ENCODE data around the gene SLC13A3. TPM values are rescaled to one million over a fixed set of nuclear protein-coding genes. Genes with fewer than 3 reads are reported as not detected.

The SLC13A3 gene
- total RNA-seq, 1 donor from 2014 or later: 0.66 TPM

DNA sequence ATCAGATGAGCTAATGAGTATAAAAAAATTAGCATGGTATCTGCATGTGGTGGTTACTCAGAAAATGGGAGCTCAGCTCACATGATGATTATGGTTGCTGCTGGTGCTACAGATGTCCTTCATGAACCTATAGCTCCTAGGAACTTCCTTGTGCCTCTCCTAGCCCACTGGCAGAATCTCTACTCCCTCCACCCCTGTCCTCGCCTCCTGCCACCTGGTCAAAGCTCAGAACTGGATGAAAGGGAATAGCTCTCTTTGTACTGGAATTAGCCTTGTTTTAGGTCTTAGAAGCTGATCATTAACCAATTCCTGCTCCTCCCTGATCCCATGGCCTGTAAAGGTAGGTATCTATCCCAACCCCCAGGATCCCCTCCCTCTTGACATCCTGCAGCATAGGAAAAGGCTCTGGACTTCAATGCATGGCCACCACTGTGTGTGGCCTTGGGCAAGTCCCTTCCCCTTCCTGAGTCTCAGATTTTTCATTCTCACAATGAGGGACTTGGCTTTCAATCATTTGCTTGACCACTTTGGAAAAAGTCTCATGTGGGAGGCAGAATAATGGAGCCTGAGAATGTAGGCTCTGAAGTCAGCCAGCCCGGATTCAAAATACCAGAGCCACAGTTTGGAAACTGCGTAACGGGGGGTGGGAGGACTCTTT lies 43.9 kb downstream of the SLC13A3 start:
- Histone ChIP-seq H3K4me3 (ENCODE audit: insufficient read depth, low read depth, low read length) (no peak overlapping the region), H3K9me3 (ENCODE audit: insufficient read depth, low read depth, low read length) (no peaks in the 10 kb centered on the region), H3K36me3 (ENCODE audit: insufficient read depth, low read length) (no peaks in the 10 kb centered on the region), H3K79me2 (ENCODE audit: insufficient read depth, low read length) (no peaks in the 10 kb centered on the region), H2AFZ (ENCODE audit: low read depth, low read length) (no peak overlapping the region), H3K9ac (ENCODE audit: low read length) (no peak overlapping the region), H3K27ac (ENCODE audit: low read depth, low read length) (no peak overlapping the region), H3K4me1 (ENCODE audit: insufficient read depth, low read length) (no peaks in the 10 kb centered on the region), H4K20me1 (ENCODE audit: insufficient read depth, low read length) (no peaks in the 10 kb centered on the region), H3K4me2 (ENCODE audit: low read length) (no peak overlapping the region), H3K27me3 (ENCODE audit: insufficient read depth, low read length) (no peaks in the 10 kb centered on the region)
- FAIRE-seq (no peak), DNase-seq (ENCODE audit: low read depth) (no peak)
- Mint-ChIP-seq H3K9me3 (ENCODE audit: unreplicated experiment) (peaks cover 3% of the 10 kb centered on the region), H3K27ac (ENCODE audit: unreplicated experiment) (no peak overlapping the region), H3K36me3 (ENCODE audit: low read depth, unreplicated experiment) (peaks cover 2% of the 10 kb centered on the region), H3K4me3 (ENCODE audit: unreplicated experiment) (no peak overlapping the region), H3K4me1 (ENCODE audit: low read depth, unreplicated experiment) (no peaks in the 10 kb centered on the region), H3K27me3 (ENCODE audit: low read depth, unreplicated experiment) (no peaks in the 10 kb centered on the region)
- no peak for TF ChIP-seq EZH2 (IDR thresholded peaks at IDR 0.05; ENCODE audit: insufficient read depth, low read length)
- TF ChIP-seq, protein P1, sequence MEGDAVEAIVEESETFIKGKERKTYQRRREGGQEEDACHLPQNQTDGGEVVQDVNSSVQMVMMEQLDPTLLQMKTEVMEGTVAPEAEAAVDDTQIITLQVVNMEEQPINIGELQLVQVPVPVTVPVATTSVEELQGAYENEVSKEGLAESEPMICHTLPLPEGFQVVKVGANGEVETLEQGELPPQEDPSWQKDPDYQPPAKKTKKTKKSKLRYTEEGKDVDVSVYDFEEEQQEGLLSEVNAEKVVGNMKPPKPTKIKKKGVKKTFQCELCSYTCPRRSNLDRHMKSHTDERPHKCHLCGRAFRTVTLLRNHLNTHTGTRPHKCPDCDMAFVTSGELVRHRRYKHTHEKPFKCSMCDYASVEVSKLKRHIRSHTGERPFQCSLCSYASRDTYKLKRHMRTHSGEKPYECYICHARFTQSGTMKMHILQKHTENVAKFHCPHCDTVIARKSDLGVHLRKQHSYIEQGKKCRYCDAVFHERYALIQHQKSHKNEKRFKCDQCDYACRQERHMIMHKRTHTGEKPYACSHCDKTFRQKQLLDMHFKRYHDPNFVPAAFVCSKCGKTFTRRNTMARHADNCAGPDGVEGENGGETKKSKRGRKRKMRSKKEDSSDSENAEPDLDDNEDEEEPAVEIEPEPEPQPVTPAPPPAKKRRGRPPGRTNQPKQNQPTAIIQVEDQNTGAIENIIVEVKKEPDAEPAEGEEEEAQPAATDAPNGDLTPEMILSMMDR (IDR thresholded peaks at IDR 0.05; ENCODE audit: insufficient read depth, low read depth, low read length): no peak

DNA sequence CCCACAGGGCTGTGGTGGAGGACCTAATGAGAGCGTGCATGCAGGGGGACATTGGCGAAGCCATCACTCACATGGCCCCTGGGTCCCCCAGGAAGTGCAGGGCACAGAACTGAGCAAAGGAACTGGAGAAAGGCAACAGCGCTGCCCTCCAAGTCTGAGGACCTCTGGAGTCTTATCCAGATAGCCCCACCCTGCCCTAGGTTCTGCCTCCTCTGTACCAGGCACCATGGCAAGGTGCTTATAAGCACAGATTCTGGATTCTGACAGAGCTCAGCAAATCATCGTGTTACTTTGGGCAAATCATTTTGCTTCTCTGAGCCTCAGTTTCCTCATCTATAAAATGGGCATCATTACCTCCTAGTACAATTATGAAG lies 44.5 kb downstream of the SLC13A3 start:
- H3K27ac Mint-ChIP-seq (ENCODE audit: unreplicated experiment): no peak overlapping the region

More for the DNA sequence above, 44.5 kb downstream of the SLC13A3 start:
- Histone ChIP-seq H3K4me2 (ENCODE audit: low read length) (no peak overlapping the region), H3K9ac (ENCODE audit: low read length) (no peak overlapping the region), H3K27ac (ENCODE audit: low read depth, low read length) (no peak overlapping the region), H3K9me3 (ENCODE audit: insufficient read depth, low read depth, low read length) (no peaks in the 10 kb centered on the region), H3K36me3 (ENCODE audit: insufficient read depth, low read length) (no peaks in the 10 kb centered on the region), H4K20me1 (ENCODE audit: insufficient read depth, low read length) (no peaks in the 10 kb centered on the region), H3K79me2 (ENCODE audit: insufficient read depth, low read length) (no peaks in the 10 kb centered on the region), H2AFZ (ENCODE audit: low read depth, low read length) (no peak overlapping the region), H3K4me3 (ENCODE audit: insufficient read depth, low read depth, low read length) (no peak overlapping the region), H3K4me1 (ENCODE audit: insufficient read depth, low read length) (no peaks in the 10 kb centered on the region), H3K27me3 (ENCODE audit: insufficient read depth, low read length) (no peaks in the 10 kb centered on the region)
- FAIRE-seq: no peak
- Mint-ChIP-seq H3K36me3 (ENCODE audit: low read depth, unreplicated experiment) (peaks cover 2% of the 10 kb centered on the region), H3K4me3 (ENCODE audit: unreplicated experiment) (no peak overlapping the region), H3K27me3 (ENCODE audit: low read depth, unreplicated experiment) (no peaks in the 10 kb centered on the region), H3K4me1 (ENCODE audit: low read depth, unreplicated experiment) (no peaks in the 10 kb centered on the region), H3K9me3 (ENCODE audit: unreplicated experiment) (peaks cover 3% of the 10 kb centered on the region)
- DNase-seq (ENCODE audit: low read depth): no peak
- no peak for TF ChIP-seq EZH2 (IDR thresholded peaks at IDR 0.05; ENCODE audit: insufficient read depth, low read length)
- TF ChIP-seq, protein P1 (IDR thresholded peaks at IDR 0.05; ENCODE audit: insufficient read depth, low read depth, low read length): no peak

Measured in astrocyte (in vitro differentiated cells and primary cell).